Measurements from ENCODE around the gene ENTHD1.

- no peak for TF ChIP-seq CTCF (tag by site-specific recombination; IDR thresholded peaks at IDR 0.05)
- TF ChIP-seq ZNF23 (tag by site-specific recombination; IDR thresholded peaks at IDR 0.05; ENCODE audit: borderline replicate concordance), result no peak
- TF ChIP-seq ZBTB20 (tag by site-specific recombination; IDR thresholded peaks at IDR 0.05), result no peak
- no peak for TF ChIP-seq ZNF274 (IDR thresholded peaks at IDR 0.05; ENCODE audit: low read length)
- no peak for TF ChIP-seq ZNF274 (tag by site-specific recombination; IDR thresholded peaks at IDR 0.05; ENCODE audit: borderline replicate concordance)
- no peak for TF ChIP-seq ZNF121 (tag by site-specific recombination; IDR thresholded peaks at IDR 0.05)
- no peak for TF ChIP-seq HOXA7 (CRISPR knock-in tag; IDR thresholded peaks at IDR 0.05; ENCODE audit: borderline replicate concordance)
These were observed 35.3 kb upstream of the ENTHD1 start for GRCh38 chr22:39928536-39929520.
